Measurements from ENCODE around the gene UNKL.

UNKL gene

DNA sequence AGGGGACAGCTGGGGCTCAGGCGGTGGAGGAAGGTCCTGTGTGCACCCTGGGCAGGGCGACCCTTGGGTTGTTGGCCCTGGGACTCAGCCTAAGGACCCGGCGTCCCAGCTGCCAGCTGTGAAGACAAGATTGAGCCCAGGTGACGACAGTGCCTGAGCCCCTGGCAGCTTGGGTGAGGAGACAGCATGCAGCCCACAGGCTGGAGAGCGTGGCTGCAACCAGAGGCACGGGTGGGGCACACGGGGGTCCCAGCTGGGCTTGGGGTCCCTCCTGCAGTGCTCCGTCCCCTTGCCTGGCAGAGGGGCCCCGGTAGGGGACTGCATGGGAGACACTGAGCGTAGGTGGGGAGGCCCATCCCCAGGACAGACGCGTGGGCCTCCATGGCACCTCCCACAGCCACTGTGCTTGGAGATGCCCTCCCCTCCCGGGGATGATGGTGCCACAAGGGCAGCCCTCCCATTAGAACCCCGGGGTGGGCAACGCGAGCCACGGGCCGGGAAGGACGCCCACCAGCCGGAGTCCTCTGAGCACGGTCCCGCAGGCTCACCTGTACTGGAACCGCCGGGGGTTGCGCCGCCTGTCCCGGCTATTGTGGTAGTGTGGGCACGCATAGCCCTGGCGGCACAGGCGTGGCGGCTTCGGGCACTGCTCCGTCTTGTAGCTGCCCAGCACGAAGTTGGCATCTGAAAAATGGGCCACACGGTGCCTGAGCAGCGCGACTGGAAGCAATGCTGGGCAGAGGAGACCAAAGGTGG is 15.5 kb downstream of the UNKL start:
- DNase-seq: no peak

DNA sequence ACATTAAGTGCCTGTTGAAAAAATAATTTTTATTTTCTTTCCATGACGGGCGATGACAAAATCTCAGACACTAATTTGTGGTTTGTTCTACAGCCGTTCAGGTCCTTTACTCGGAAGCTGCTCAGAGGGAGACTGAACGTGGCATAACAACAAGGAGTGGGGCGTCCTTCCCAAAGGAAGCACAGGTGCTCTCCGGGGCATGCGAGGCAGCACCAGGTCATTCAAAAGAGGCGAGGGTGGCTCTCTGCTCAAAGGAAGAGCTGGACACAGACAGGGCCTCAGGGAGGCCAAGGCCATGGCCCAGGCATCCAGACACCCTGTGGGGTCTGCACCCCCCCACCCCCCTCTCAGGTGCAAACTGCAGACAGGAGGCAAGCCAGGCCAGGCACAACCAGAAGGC is 16.2 kb downstream of the UNKL start:
- no peak for DNase-seq

DNA sequence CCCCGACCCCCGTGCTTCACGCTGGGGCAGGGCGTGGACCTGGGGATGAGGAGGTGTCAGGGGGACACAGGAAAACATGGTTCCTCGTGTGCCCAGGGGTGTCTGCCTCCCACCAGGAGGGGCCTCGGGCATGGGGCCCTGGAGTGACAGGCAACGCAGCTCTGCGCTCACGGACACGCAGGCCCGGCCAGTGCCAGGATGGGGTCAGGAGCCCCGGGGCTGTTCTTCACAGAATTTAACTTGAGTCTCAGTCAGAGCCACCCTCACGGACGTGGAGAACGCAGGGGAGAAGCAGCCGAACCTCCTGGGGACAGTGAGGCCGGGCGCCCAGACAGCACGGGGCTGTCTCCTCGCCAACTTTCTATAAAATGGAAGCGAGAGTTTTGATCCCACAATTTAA is 16.7 kb downstream of the UNKL start:
- no peak for DNase-seq

DNA sequence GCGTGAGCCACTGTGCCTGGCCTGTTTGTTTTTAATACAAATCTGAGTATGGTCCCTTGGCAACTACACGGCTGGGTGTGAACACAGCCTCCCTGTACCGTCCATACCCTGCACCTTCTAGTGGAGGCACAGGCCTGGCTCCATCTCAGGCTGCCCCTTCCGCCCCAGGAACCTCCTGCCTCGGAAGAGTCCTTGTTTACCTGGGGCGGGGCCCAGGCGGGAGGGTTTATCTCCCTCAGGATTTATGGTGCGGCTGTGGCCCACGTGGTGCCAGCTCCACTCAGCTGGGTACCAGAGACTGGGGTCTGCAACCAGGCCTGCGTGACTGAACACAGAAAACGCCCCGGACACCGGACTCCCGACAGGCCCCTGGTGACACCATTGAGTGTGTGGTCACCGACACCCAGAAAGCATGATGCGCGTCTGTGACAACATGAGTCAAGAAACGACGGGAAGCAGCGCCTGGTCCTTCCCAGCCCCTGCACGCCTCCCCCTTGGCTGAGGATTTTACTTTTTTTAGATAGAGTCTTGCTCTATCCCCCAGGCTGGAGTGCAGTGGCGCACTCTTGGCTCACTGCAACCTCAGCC is 19.0 kb downstream of the UNKL start:
- DNase-seq: no peak

DNA sequence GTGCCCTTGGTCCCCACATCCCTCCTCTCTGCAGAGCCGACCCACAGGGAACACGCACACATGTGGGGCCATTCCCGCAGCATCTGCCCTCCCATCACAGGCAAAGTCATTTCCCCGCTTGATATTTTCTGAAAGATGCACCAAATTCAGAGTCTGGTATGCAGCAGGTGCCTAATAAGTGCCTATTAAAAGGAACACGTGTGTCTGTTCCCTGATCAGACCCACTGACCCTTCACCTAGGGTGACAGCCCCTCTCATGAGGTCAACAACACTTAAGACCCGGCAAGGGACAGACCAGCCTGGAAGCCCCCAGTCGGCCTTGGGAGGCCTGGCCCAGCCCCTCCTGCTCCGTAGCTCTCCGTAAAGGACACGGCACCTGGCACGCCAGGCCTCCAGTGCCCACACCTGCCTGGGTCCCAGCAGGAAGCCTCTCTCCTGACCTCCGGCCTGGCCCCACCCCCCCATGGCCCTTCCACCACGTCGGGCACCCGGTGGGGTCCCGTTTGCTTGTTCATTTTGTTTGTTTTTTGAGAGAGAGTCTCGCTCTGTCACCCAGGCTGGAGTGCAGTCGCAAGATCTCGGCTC is 20.0 kb downstream of the UNKL start:
- no peak for DNase-seq

DNA sequence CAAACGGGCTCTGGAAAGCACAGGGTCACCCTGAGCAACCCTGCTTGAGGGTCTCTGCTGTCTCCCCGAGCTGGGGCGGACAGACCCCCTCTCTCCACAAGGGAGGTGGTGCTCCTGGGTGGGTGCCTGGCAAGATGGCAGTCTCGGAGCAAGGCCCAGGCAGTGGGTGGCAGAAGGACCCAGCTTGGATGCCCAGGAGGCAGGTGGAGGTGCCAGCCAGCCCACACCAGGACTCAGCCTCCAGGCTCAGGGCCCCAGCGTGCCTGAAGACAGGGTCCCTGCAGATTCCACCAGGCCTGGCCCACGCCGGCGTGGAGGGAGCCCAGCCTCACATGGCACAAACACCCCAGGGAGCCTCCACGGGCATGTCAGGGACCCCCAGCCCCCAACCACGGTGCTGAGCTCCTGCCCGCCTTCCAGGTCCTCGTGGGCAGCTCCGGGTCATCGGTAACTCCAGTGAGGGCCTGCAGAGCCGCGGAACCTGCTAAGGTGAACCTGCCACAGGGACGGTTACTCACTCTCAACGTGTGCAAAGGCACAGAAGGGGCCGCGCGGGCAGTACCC is 20.8 kb downstream of the UNKL start:
- no peak for DNase-seq

DNA sequence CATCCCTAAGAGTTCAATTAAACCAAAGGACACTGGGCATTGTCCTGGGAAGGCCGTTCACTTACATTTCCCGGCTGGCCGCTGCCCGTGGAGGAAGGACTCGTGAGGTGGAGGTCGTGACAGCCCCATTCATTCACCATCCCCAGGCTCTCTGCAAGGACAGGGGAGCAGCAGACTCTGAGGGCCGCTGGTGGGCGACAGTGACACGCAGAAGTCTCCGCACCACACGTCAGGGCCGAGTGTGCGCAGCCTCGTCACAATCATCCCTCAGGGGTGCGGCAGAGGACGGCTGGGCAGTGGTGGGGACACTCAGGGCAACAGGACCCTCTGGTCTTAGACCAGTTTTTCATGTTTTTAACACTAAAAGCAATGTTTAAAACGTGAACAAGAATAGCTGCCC is 21.7 kb downstream of the UNKL start:
- DNase-seq: no peak

DNA sequence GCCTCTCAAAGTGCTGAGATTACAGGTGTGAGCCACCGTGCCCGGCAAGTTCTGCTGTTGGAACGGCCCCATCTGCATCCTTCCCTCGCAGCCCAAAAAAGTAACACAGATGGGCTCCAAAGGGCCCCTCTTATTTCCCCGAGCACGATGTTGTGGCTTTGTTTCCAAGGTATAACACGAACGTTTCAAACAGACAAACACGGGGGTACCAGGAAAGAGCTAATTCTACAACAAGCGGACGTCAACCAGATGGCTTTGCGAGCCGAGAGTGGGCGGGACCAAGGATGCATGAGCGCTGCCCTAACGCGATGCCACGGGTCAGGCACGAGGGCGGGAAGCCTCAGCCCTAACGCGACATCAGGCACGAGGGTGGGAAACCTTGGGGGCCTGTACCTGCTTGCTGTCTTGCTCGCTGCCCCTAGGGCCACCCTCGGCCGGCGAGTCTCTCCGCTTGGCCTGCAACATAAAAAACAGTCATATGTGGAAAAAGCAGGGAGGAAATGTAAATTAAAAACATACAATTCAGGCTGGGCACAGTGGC is 24.2 kb downstream of the UNKL start:
- no peak for DNase-seq

DNA sequence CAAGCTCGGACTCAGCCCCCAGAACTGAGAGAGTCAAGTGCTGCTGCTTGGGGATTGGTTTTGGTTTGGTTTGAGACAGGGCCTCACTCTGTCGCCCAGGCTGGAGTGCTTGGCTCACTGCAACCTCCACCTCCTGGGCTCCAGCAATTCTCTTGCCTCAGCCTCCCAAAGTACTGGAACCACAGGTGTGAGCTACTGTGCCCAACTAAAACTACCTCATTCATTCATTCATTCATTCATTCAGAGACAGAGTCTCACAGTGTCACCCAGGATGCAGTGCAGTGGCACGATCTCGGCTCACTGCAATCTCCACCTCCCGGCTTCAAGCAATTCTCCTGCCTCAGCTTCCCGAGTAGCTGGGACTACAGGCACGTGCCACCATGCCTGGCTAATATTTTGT is 24.7 kb downstream of the UNKL start:
- no peak for DNase-seq

DNA sequence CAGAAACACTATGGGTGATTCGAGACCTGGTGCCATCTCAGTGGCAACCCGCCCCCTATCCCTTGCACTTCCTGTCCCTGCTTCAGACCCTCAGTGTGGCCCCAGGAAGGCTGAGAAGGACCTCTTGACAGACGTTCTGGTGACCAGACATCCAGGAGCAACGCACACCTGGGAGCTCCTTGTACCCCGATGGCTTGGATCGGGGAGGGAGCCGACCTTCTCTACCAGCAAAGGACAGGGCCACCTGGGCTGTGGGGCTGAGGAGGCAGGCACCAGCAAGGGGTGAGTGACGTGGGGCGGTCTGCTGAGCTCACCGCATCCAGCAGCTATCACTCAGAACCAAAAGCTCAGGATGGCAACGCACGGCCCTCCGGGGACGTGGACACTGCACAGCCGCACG is 27.2 kb downstream of the UNKL start:
- DNase-seq: no peak

DNA sequence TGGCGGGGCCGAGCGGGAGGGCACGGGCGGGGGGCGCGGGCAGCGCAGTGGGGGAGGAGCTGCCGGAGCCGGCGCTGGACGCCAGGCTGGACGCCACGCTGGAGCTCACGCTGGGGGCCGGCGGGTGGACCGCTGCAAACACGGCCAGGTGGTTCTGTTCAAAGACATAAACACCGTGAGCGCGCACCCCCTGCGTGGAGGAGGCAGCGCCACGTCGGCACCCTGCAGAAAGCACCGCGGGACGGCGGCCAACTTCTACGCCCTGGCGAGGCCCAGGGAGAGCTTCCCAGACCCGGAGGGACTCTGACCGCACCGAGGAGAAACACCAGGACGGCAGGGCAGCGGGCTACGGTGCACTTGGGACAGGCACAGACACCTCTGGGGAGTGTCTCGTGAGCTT is 29.3 kb downstream of the UNKL start:
- DNase-seq: no peak

DNA sequence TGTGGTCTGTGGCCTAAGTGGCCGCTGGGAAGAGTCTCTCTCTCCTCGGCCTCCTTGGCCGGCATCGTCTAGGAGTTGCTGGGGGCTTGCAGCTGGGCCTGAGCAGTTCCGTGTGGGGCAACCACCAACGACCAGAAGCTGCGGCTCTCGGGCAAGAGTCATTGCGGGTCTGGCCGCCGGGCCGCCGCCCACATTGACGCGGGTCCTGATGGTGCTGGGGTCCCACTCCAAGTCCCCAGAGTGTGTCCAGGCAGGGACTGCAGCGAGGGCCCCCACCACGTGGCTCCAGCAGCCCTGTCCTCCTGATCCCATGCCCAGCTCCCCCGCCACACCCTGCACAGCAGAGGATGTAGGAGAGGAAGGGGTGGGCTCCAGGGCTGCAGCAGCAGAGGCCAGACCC is 30.9 kb downstream of the UNKL start:
- no peak for DNase-seq

DNA sequence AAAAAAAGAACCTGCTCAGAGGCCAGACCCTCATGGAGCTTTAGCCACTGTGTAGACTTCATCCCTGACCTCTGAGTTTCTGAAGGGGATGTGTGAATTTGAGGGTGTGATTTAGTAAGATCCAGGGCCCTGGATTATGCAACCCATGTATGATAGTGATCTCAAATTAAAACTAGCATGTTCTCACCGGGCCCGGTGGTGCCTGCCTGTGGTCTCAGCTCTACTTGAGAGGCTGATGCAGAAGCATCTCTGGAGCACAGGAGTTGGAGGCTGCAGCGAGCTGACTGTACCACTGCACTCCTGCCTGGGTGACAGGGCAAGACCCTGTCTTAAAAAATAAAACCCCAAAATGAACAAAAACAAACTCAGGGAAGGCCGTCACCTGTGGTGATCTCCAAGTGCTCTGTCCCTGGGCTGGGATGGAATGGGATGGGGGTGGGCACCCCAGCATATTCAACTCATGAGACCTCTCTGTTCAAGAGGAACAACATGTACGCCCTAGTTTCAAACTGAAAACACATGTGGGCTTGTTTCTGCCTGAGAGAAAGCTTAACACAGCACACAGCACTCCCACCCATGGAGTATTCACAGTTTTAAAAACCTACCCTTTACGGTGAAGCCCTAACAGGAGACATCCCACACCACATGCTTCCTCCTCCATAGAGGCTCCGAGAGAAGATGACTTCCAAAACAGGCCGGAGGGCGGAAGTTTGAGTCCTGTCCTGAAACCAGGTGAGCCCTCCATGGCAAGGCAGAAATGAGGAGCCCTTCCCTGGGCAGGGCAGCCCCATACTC is 32.7 kb downstream of the UNKL start:
- peak; percentile 43 for DNase-seq

DNA sequence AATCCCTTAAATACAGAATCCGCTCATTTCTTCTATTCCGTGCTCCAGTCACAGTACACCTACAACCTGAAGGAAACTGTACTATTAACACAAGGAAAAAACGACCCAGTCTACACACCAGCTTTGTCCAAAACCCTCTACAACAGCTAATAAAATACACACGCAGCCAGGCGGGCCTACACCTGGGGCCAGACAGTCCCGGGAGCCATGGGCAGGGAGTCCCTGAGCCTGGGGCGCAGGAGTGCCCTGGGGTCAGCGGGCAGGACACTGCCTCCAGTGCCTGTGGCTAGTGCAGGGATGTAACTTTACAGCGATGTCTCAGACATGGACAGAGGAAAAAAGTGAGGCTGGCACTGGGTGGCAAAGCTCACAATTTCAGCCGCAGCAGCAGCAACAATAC is 34.3 kb downstream of the UNKL start:
- no peak for DNase-seq

DNA sequence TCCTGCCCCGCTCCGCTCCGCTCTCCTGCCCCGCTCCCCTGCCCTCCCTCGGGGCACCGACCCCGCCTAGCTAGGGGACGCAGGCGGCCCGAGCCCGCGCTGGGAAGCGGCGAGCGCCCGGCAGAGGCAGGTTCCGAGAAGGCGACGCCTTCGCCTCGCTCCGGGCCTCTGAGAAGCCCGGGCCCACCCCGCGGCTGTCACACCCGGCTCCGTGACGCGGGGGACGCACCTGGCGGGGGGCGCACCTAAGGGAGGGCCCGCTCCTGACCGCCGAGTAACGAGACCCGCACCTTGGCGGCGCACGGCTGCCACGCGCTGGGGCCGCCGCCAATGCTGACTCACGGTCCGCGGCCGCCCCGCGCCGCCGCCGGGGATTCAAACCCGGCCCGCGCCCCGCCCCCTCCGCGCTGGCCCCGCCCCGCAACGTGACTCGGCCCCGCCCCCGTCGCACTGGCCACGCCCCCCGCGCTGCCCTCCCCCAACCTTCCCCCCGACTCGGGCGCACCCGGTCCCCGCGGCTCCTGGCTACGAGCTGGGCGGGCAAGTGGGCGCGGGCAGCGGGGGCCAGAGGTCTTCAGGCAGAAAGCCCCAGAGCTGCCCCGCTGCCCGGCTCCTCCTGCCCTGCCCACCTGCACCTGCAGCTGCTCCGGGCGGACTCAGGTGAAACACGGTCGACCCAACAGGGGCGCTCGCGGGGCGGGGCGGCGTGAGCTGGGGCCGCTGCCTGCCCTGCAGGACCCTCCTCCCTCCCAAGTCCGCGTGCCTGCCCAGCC is 35.0 kb downstream of the UNKL start:
- peak; percentile 81 for DNase-seq

DNA sequence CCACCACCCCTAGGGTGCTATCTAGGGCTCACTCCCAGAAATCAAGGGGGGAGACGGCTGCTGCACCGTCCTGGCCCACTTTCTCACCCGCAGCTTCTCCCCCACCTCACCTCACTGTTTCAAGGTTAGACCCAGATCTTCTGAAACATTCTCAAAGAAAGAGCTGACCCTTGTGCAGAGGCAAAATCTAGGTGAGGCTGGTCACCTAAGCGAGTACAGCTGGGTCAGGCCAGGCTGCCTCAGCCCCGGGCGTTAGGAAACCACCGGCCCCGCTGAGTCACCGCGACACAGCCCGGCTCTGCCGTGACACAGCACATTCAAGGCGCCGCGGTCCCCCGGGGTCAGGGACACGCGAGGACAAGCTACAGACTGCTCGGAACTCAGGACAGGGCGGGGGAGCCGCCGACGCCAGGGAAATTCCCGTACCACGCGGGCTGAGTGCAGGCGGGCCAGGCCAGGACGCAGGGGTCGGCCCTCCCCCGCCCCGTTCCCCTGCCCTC is 35.6 kb downstream of the UNKL start:
- DNase-seq: peak; percentile 84

DNA sequence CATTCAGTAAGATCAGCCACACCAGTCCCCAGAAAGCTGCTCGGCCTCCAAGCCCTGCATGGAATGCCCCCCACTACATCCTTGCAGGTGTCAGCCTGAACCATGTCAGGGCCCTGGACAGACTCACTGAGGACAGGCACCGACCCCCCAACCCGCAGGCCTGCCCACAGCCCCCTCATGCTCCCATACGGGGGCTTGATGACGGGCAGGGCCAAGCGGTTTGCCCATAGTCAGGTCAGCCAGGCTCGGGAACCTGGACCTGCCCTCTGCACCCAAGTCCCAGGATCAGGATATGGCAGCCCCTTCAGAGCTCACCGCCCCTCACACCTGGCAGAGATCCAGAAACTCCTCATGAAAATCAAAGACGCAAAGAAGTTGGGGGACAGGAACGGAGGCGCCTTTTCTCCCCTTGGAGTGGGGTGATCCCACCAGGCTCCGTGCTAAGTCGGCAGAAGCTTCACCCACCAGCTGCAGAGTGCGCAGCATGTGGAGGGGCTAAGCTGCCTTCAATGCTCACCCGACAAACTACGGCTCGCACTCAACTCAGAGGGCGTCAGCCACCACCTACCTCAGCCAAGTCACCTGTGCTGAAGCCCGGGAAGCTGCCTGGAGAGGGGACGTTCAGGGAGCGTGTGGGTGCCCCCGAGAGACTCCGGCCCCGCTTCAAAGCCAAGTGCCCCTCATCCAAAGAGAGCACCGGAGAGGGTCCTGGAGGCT is 36.3 kb downstream of the UNKL start:
- DNase-seq: peak; percentile 13

DNA sequence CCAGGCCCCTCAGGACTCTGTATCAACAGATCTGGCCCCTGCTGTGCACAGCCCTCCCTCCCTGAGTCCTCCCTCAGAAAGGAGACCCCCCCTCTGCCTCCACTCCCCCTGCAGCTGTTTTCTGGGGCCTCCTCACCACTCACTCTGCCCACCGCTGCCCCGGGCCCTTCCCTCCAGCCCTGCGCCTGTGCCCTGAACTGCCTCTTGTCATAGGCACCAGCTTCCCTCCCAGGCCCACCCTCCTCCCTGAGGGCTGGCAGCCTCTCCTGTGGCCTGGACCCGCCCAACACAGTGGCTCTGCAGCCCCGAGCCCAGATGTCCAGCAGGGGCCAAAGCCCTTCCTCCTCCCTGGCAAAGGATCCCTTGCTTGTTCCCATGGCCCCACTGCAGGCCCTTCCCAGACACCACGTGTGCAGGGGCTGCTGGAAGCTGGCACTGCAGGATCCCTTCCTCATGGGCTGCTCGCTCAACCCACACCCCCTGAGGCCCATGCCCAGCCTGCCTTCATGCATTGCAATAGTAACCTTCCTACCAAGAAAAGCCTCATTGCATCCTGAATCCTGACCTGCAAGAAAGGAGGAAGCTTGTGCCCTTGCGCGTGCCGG is 37.0 kb downstream of the UNKL start:
- peak; percentile 27 for DNase-seq

DNA sequence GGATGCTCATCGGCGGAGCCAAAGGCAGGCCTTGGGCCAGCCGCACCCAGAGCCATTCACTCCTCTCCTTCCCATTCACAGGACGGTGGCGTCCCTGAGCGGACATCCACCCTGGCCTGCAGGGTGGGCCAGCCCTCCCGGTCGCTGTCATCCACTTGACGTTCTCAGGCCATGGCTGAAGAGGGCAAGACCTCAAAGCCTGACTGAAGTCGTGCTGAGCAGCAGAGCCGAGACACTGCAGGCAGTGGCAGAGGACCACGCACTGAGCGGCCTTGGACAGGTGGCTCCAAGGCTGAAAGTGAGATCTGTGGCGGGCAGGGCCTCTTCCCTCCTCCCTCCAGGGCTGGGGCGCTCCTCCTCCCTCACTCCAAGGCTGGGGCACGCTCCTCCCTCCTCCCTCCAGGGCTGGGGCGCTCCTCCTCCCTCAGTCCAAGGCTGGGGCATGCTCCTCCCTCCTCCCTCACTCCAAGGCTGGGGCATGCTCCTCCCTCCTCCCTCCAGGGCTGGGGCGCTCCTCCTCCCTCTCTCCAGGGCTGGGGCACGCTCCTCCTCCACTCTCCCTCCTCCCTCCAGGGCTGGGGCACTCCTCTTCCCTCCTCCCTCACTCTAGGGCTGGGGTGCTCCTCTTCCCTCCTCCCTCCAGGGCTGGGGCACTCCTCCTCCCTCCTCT is 38.6 kb downstream of the UNKL start:
- peak; percentile 17 for DNase-seq

DNA sequence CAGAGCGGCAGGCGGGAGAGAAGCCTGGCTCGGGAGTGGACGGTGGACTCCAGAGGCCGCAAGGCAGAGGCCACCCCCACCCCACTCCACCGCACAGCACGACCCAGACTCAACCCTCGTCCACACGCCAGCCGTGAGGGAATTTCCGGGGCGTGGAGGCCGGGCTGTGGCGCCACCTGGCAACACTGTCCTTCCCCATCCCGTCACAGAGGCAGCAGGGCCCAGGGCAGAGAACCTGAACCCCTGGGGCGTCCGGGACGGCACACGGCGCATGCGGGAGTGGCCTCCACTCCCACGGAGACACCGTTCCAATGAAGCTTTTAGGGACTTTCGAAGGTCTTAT is 39.2 kb downstream of the UNKL start:
- DNase-seq: no peak

Data from hematopoietic multipotent progenitor cell treated with erythropoietin and hydrocortisone succinate and interleukin-3 and kit ligand, for 6 days (in vitro differentiated cells).